ENCODE results near the gene IGSF3.

- no peak for TF ChIP-seq POLR2AphosphoS5 (IDR thresholded peaks at IDR 0.05; ENCODE audit: borderline replicate concordance, low read depth, low read length)
- TF ChIP-seq EZH2 (IDR thresholded peaks at IDR 0.05) = no peak
These were observed 86.8 kb downstream of the IGSF3 start for GRCh38 chr1:116580446-116581322.
